Vagina (tissue), 2 donors: ENCODE results near the gene BRIX1. TPM values are rescaled to one million over a fixed set of nuclear protein-coding genes. Genes with fewer than 3 reads are reported as not detected.
A peak's percentile ranks its signal among the peaks of the same experiment; 100 is the strongest.

Experiments used
- DNase-seq, 2 donors: peaks; one replicate each; pipeline ENCODE4 v3.0.0-alpha.2; 2017; ENCODE audit errors: extremely low spot score in 2 of 2
- H3K27ac ChIP-seq: fragments of 200-600 bp; sonication (generic); one replicate; pipeline ENCODE4 v1.5.1; 2019
- H3K27me3 ChIP-seq: fragments of 200-600 bp; sonication (generic); one replicate; pipeline ENCODE4 v1.5.1; 2019
- H3K36me3 ChIP-seq, 2 donors: fragments of 200-600 bp; sonication (generic); one replicate each; pipeline ENCODE4 v1.5.1; 2017 to 2019
- H3K4me1 ChIP-seq: fragments of 200-600 bp; sonication (generic); one replicate; pipeline ENCODE4 v1.5.1; 2019
- H3K4me3 ChIP-seq, 2 donors: fragments of 200-600 bp; sonication (generic); 1 replicate in 1 of 2; 2 replicates in 1 of 2; pipeline ENCODE4 v1.5.1; 2016 to 2019
- H3K9me3 ChIP-seq: fragments of 200-600 bp; sonication (generic); one replicate; pipeline ENCODE4 v1.5.1; 2019
- CTCF ChIP-seq, 3 experiments: fragments of 450-650 bp in 2 of 3; fragments of 200-600 bp in 1 of 3; sonication (generic) in 1 of 3; IDR thresholded peaks; one replicate each; pipeline ENCODE4 v1.5.1; 2017 to 2019; ENCODE audit warnings: antibody characterized with exemption in 3 of 3, mild to moderate bottlenecking in 2 of 3, moderate library complexity in 2 of 3
- POLR2A ChIP-seq, 2 donors: fragments of 450-650 bp; IDR thresholded peaks; one replicate each; pipeline ENCODE4 v1.6.1; 2017; ENCODE audit warnings: antibody characterized with exemption in 2 of 2, mild to moderate bottlenecking in 2 of 2, moderate library complexity in 2 of 2
- POLR2AphosphoS5 ChIP-seq, 2 donors: sonication (generic); formaldehyde crosslinking; IDR thresholded peaks; one replicate each; pipeline ENCODE4 v1.9.0; 2017; ENCODE audit warnings: antibody characterized with exemption in 2 of 2, mild to moderate bottlenecking in 2 of 2, low read depth in 1 of 2; ENCODE audit not compliant: insufficient read depth in 1 of 2
- intact Hi-C: fragments of 100-400 bp; cut with DNase I; formaldehyde crosslinking; loops from one replicate; pipeline ENCODE4 v1.15.1; 2023
- total RNA-seq: library from RNA; depleted of rRNA; stranded (reverse); fragments of >200 nt; gene quantifications from one replicate; pipeline ENCODE4 v1.2.3, GENCODE V29; 2016

BRIX1 gene
- total RNA-seq, 1 donor from 2014 or later, result 10.3 TPM

GRCh38 chr5:34897646-34898045, 17.9 kb upstream of the BRIX1 start:
- H3K4me3 ChIP-seq, result no peak overlapping the region
- peaks cover 0 to 5% of the 10 kb centered on the region in 2 donors for H3K36me3 ChIP-seq
- no peaks in the 10 kb centered on the region for H3K4me1 ChIP-seq
- TF ChIP-seq POLR2A (IDR thresholded peaks at IDR 0.05) (no peak), CTCF (IDR thresholded peaks at IDR 0.05) (no peak), POLR2AphosphoS5 (IDR thresholded peaks at IDR 0.05; ENCODE audit: insufficient read depth in 1 of 2, low read depth in 1 of 2) (no peak)
- DNase-seq, result no peak
- no peak overlapping the region for H3K27ac ChIP-seq
- H3K9me3 ChIP-seq, result no peaks in the 10 kb centered on the region
- H3K27me3 ChIP-seq, result no peaks in the 10 kb centered on the region
- intact Hi-C loops, result no loop called here

- H3K27ac ChIP-seq, result no peak overlapping the region
- TF ChIP-seq POLR2A (IDR thresholded peaks at IDR 0.05) (no peak), CTCF (IDR thresholded peaks at IDR 0.05) (peak; percentile 55 to 86 (median 79))
- peaks cover 0 to 5% of the 10 kb centered on the region in 2 donors for H3K36me3 ChIP-seq
- intact Hi-C loops, result no loop called here
- H3K4me3 ChIP-seq, result no peak overlapping the region
- no peaks in the 10 kb centered on the region for H3K9me3 ChIP-seq
- DNase-seq, result no peak
- no peaks in the 10 kb centered on the region for H3K27me3 ChIP-seq
- H3K4me1 ChIP-seq, result no peaks in the 10 kb centered on the region
Observed at GRCh38 chr5:34898258-34898895, 17.1 kb upstream of the BRIX1 start.

GRCh38 chr5:34899066-34899465, 16.4 kb upstream of the BRIX1 start:
- Histone ChIP-seq H3K4me1 (no peaks in the 10 kb centered on the region), H3K27me3 (no peaks in the 10 kb centered on the region), H3K9me3 (no peaks in the 10 kb centered on the region), H3K4me3 (no peak overlapping the region), H3K36me3 (peaks cover 0 to 5% of the 10 kb centered on the region in 2 donors), H3K27ac (no peak overlapping the region)
- DNase-seq, result no peak
- intact Hi-C loops, result no loop called here
- TF ChIP-seq POLR2AphosphoS5 (IDR thresholded peaks at IDR 0.05; ENCODE audit: insufficient read depth in 1 of 2, low read depth in 1 of 2) (no peak), POLR2A (IDR thresholded peaks at IDR 0.05) (no peak), CTCF (IDR thresholded peaks at IDR 0.05) (no peak)

GRCh38 chr5:34900652-34901051, 14.9 kb upstream of the BRIX1 start:
- TF ChIP-seq CTCF (IDR thresholded peaks at IDR 0.05) (no peak), POLR2A (IDR thresholded peaks at IDR 0.05) (no peak), POLR2AphosphoS5 (IDR thresholded peaks at IDR 0.05; ENCODE audit: insufficient read depth in 1 of 2, low read depth in 1 of 2) (no peak)
- H3K9me3 ChIP-seq, result no peaks in the 10 kb centered on the region
- intact Hi-C loops, result loop anchor here (5.0 kb wide), 1 partner anchor 423 kb away; no protein-coding TSS in a partner anchor
- no peak overlapping the region for H3K4me3 ChIP-seq
- no peak overlapping the region for H3K27ac ChIP-seq
- H3K36me3 ChIP-seq, result peaks cover 0 to 11% of the 10 kb centered on the region in 2 donors
- no peaks in the 10 kb centered on the region for H3K4me1 ChIP-seq
- DNase-seq, result no peak
- no peaks in the 10 kb centered on the region for H3K27me3 ChIP-seq

GRCh38 chr5:34903260-34903659, 12.3 kb upstream of the BRIX1 start:
- no peak for TF ChIP-seq POLR2AphosphoS5 (IDR thresholded peaks at IDR 0.05; ENCODE audit: insufficient read depth in 1 of 2, low read depth in 1 of 2)
- no peak for TF ChIP-seq CTCF (IDR thresholded peaks at IDR 0.05)
- intact Hi-C loops, result loop anchor here (5.0 kb wide), 1 partner anchor 426 kb away; no protein-coding TSS in a partner anchor
- H3K36me3 ChIP-seq, result peaks cover 0 to 11% of the 10 kb centered on the region in 2 donors
- no peaks in the 10 kb centered on the region for H3K27me3 ChIP-seq
- no peaks in the 10 kb centered on the region for H3K4me1 ChIP-seq
- H3K9me3 ChIP-seq, result no peaks in the 10 kb centered on the region
- no peak for DNase-seq
- H3K27ac ChIP-seq, result no peak overlapping the region
- no peak overlapping the region for H3K4me3 ChIP-seq
